Endometrial microvascular endothelial cells (primary cell): ENCODE measurements around the gene TCTN2. TPM values are rescaled to one million over a fixed set of nuclear protein-coding genes. Genes with fewer than 3 reads are reported as not detected.

Experiments
- in situ Hi-C: cut with HindIII; loops from 2 replicates; pipeline ENCODE4 v1.10.0; 2017; ENCODE audit warnings: low sequenced_read_pairs, low pct_unique_long_range_greater_than_20kb; ENCODE audit errors: inconsistent ontology term
- total RNA-seq: library from RNA; depleted of rRNA; stranded (reverse); fragments of >200 nt; gene quantifications from one replicate; pipeline ENCODE4 v1.2.3, GENCODE V29; 2015; ENCODE audit errors: inconsistent ontology term

TCTN2 gene
- total RNA-seq = 4.1 TPM

GRCh38 chr12:123670882-123671728 lies at the start of gene TCTN2:
Gene TCTN2 (plus strand): TSS chr12:123671113. CDS start chr12:123671241, 128 bp downstream.
- in situ Hi-C loops = no loop called here

DNA sequence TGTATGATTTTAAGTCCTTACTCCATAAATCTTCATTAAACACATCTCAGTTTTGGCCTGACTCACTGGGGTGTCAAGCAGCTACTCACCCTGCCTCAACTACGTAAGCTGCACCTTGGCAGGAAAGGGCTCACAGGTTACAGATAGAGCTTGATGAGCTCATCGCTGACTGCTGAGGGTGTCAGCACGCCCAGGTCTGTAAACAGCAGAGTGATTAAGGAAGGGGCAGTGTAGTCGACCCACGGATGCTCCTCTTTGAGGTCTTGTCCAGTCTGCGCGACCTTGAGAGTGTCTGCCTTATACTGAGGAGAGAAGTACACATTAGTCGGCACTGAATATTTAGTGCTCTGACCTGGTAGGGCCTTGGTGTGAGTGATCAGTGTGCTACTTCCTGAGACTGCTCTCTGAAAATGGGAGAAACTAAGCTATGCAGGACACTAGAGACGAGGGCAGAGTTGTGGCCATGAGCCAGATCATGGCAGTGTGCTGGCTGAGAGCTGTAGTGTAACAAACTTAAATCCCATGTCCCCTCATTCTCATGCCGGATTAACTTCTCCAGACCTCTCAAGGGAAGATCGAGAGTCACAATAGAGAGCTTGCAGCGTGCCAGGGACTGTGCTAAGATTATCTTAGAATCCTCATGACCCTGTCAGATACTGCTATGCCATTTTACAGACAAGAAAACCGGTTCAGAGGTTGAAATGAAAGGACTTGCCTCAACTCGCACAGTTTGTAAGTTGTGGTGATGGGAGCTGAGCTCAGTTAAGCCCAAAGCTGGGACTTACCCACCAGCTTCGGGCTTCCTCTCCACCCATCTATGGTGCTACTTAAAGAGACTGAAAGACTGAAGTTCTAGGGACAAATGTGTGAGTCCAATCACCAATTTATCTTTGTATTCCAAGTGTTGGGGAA lies 49.0 kb upstream of the TCTN2 start:
- in situ Hi-C loops = no loop called here

DNA sequence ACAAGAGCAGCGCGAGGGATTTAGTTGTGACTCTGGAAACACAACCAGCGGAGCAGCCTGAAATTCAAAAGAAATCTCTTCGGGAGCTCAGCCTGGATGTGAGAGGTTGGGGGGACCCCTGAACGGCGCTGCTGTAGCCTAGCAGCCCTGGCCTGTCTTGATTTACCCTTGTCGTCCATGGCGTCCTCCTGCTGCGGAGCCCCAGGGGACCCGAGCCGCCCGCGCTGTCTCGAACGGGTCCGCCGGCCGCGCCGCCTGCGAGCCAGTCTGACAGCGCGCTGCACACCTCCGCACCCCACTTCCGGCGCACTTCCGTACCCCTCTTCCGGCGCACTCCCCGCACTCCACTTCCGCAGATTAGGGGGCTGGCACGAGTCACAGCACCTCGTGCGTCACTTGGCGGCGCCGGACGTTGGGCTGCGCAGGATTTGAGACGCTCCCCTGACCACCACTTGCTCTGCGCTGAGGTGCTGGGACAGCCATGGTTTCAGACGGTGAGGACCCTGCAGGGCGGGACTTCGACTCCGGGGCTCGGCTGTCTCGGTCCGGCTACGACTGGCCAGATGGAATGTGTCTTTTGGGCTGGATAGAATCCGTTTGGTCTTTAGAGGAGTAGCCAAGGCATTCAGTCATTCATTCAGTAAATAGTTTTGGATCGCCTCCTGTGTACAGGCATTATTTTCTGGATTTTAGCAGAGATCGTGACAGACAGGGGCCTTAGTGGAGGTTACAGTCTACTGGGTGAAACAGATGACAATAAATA lies 37.4 kb upstream of the TCTN2 start, which contains the start of the genes EIF2B1 and GTF2H3:
EIF2B1 (minus strand) TSS at position 308 of the 763 bp plus-strand sequence; CDS start at position 179, 129 bp downstream.
GTF2H3 (plus strand) TSS at position 451 of the 763 bp plus-strand sequence; CDS start at position 482, 31 bp downstream.
- in situ Hi-C loops = no loop called here

- in situ Hi-C loops = no loop called here
Observed at GRCh38 chr12:123634142-123634561, 36.8 kb upstream of the TCTN2 start.

GRCh38 chr12:123643911-123644310 lies 27.0 kb upstream of the TCTN2 start:
- in situ Hi-C loops = no loop called here

GRCh38 chr12:123645380-123645779 lies 25.5 kb upstream of the TCTN2 start:
- in situ Hi-C loops = no loop called here

DNA sequence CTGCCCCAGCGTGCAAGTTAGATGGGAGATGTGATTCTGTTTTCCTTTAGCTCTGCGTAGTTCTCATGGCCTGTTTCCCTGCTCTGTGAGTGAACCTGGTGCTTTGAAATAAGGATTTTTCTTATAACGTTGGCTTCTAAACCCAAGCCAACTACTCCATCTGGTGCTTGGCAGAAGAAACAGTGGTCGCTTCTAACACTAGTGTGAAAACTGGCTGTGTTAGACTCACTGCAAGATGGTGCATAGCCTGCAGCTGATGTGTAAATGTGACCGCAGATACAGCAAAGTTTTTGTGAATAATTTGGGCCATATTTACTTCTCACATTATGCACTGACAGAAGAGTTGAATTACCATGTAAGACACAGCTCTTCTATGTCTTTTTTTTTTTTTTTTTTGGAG lies 25.0 kb upstream of the TCTN2 start:
- in situ Hi-C loops = no loop called here

- in situ Hi-C loops = no loop called here
Observed at GRCh38 chr12:123648401-123648800, 22.5 kb upstream of the TCTN2 start.

DNA sequence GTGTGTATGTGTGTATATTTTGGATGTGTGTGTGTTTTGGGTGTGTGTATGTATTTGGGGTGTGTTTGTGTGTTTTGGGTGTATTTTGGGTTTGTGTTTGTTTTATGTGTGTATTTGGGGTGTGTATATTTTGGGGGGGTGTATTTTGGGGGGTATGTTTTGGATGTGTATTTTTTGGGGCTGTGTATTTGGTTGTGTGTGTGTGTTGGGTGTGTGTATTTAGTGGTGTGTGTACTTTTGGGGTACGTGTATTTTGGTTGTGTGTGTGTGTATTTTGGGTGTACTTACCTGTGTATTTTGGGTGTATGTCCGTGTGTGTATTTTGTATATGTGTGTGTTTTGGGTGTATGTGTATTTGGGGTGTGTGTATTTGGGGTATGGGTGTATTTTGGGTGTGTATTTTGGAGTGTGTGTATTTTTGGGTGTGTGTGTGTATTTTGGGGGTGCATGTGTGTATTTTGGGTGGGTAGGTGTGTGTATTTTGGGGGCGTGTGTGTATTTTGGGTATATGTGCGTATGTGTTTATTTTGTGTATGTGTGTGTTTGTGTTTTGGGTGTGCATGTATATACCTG lies 16.7 kb upstream of the TCTN2 start:
- in situ Hi-C loops = no loop called here

GRCh38 chr12:123655420-123655819 lies 15.5 kb upstream of the TCTN2 start:
- in situ Hi-C loops = no loop called here

DNA sequence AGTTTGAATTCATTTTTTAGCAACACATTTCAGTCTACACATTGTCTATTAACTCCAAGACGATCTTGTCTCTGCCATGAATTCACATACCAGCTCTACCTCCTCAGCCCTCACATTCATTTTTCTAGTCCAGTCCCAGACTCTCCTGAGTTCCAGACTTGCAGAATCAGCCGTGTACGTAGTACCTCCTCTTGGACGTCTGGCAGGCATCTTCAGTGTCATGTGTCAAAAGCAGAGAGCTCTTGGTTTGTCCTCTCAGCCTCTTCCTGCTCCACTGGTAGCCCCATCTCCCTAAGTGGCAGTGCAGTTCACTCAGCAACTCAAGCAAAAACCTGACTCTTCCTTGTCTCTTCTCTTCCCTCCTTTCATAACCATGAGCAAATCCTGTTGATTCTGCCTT lies 14.5 kb upstream of the TCTN2 start:
- in situ Hi-C loops = no loop called here

- in situ Hi-C loops = no loop called here
Observed at GRCh38 chr12:123657211-123657610, 13.7 kb upstream of the TCTN2 start.

DNA sequence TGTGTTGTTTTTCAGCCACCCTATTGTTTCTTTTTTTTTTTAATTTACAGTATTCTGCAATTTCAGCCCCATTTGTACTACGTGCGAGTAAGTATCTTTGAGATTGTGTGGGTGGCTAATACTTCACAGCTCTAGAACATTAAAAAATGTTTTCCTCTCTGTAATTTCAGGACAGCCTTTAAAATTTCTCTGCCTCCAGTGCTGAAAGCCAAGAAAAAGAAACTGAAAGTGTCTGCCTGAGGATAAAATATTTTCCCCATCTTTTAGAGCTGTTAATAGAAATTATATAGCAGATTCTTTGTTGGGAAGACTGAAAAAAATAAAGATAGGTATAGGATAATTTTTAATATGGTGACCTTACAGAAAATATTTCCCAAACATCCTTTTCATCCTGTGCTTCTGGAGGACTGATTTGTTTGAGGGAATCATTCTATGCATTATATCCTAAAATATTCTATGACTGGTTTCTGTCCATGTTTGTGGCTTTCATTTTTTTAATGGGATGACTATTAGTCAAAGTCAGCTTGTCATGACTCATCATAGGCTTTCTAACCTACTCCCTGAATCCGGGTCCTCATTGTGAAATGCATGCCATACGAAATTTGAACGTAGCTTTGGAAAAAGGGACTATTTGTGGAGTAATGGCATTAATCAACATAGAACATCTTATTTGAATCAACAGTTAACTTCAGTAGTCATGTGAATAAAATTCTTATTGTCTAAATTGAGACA lies 10.8 kb upstream of the TCTN2 start:
- in situ Hi-C loops = no loop called here

DNA sequence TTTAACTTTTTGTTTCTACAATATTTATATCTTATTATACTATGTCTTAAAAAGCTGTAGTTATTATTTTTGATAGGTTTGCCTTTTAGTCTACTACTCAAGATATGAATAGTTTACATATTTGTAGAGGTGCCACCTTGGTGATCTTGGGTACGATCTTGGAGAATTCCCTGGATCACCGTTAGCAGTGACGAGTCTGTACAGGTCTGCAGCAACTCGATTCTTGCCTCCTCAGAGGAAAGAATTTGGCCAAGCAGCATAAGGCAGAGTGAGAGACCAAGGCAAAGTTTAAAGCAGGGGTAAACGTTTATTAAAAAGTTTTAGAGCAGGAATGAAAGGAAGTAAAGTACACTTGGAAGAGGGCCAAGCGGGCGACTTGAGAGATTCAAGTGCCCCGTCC lies 3.1 kb upstream of the TCTN2 start:
- in situ Hi-C loops = no loop called here

GRCh38 chr12:123671876-123672275 lies 963 bp downstream of the TCTN2 start:
- in situ Hi-C loops = no loop called here

DNA sequence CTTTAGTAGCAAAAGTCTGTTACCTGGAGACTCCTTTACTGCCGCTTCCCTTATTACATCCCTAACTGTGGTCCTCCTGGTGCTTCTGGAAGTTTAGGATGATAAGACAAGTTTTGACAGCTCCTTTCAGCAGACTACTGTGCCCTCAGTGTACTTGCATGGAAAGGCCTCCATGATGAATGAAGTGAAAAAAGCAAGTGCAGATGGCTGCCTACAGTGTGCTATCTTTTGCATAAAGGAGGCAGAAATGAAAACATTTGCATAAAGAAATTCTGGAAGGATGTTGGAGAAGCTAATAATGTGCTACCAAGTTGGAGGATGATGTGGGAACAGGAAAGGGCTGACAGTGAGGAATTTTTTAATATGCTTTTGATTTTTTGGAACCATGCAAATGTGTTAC lies 4.5 kb downstream of the TCTN2 start:
- in situ Hi-C loops = no loop called here

DNA sequence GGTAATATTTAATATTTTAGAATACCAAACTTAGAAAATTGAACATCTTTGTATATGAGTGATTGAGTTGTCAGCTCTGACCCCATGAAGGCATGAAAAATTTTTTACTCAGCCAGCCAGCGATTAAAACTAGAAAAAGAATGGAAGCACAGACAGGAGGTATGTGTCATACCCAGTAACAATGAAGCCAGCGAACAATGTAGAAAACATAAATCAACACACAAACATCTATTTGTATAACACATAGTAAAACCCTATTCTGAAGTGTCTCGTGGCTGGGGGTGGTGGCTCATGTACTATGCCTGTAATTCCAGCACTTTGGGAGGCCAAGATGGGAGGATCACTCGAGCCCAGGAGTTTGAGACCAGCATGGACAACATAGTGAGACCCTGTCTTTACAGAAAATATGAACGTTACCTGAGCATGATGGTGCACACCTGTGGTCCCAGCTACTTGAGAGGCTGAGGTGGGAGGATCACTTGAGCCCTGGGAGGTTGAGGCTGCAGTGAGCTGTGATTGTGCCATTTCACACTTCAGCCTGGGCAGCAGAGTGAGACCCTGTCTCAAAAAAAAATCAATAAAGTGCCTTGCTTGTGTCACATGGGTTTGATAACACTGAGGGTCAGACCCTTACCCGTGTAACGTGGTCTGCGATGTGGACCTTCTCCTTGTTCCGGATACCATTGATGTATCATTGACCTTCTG lies 5.9 kb downstream of the TCTN2 start:
- in situ Hi-C loops = no loop called here
